Bronchial epithelial cell (primary cell): ENCODE results near the gene MAPRE2. TPM values are rescaled to one million over a fixed set of nuclear protein-coding genes. Genes with fewer than 3 reads are reported as not detected.

Source experiments
- DNase-seq: peaks from one replicate; pipeline ENCODE4 v3.0.0-alpha.2; 2010; ENCODE audit warnings: low read depth
- FAIRE-seq: peaks from 2 replicates; lab custom pipeline; 2011; peaks lifted over from hg19 to GRCh38; lab: Jason Lieb, UNC
- H3K27me3 ChIP-seq: 2 replicates; pipeline ENCODE4 v1.5.1; 2011; ENCODE audit warnings: low read length; ENCODE audit not compliant: control insufficient read depth, insufficient read depth
- H3K36me3 ChIP-seq: 2 replicates; pipeline ENCODE4 v1.5.1; 2011; ENCODE audit warnings: low read length; ENCODE audit not compliant: control insufficient read depth, insufficient read depth
- H3K4me3 ChIP-seq: 2 replicates; pipeline ENCODE4 v1.5.1; 2011; ENCODE audit warnings: mild to moderate bottlenecking, low read depth, low read length, control low read depth
- total RNA-seq: library from RNA; depleted of rRNA; stranded (reverse); fragments of >200 nt; gene quantifications from 2 replicates; pipeline ENCODE4 v1.2.1, GENCODE V29; 2014
- TF ChIP-seq, protein P1 (sequence below): IDR thresholded peaks from 2 replicates; pipeline ENCODE4 v1.5.1; 2011; ENCODE audit warnings: mild to moderate bottlenecking, moderate library complexity, low read length, control low read depth, inconsistent platforms; ENCODE audit not compliant: insufficient read depth, severe bottlenecking

Gene MAPRE2
- total RNA-seq, 1 donor from 2014 or later: 0.79 TPM

DNA sequence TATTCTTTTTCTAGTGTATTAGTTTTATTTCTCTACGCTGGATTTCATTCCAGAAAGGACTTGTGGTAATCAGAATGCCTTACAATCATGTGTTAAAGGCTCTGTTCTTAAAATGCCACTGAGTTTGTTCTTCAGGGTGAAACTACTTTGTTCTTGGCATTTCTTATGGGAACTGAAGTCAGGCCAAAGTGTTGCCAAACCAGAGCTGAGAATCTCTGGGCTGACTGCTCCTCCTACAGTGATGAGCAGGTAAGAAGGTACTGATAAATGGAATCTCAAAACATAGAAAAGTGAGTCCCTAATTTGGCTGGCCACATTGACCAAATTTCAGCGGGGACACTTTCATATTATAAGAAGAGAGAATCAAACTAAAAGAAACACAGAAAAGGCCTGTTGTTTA, 144.6 kb downstream of the MAPRE2 start:
- H3K4me3 ChIP-seq: no peak overlapping the region
- TF ChIP-seq, protein P1, sequence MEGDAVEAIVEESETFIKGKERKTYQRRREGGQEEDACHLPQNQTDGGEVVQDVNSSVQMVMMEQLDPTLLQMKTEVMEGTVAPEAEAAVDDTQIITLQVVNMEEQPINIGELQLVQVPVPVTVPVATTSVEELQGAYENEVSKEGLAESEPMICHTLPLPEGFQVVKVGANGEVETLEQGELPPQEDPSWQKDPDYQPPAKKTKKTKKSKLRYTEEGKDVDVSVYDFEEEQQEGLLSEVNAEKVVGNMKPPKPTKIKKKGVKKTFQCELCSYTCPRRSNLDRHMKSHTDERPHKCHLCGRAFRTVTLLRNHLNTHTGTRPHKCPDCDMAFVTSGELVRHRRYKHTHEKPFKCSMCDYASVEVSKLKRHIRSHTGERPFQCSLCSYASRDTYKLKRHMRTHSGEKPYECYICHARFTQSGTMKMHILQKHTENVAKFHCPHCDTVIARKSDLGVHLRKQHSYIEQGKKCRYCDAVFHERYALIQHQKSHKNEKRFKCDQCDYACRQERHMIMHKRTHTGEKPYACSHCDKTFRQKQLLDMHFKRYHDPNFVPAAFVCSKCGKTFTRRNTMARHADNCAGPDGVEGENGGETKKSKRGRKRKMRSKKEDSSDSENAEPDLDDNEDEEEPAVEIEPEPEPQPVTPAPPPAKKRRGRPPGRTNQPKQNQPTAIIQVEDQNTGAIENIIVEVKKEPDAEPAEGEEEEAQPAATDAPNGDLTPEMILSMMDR: no peak
- no peaks in the 10 kb centered on the region for H3K27me3 ChIP-seq
- no peaks in the 10 kb centered on the region for H3K36me3 ChIP-seq
- FAIRE-seq (no peak), DNase-seq (no peak)

DNA sequence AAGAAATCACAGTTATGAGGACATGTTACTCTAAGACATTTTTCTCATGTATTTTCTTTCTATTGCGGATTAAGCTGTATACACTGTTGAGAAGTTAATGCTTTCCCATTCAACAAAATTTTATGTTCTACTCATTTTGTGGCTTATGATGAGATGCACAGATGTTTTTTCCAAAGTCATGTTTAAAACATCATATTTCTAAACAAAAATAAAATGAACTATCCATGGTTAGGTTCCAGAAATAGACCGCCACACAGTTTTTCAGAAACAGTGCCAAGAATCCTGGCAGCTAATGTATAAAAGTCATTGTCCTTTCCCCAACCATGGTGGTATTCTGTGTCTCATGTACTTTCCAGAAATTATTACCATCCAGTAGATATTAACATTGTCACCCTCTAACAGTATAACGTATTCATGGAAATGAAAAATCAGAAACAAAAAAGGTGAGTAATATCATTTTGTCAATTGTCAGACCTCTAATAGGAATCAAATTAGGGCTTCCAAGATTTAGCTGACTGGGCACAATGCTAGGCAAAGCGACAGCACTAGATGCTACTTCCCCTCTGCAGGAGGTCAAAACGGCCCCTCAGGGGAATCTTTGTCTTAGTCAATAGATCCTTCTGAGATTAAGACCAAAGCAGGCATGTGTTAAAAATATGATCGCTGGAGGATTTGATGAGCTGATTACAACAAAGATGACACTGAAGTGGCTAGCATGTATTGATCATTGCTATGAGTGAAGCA, 145.2 kb downstream of the MAPRE2 start:
- no peak for DNase-seq
- no peak for FAIRE-seq
- H3K27me3 ChIP-seq: no peaks in the 10 kb centered on the region
- H3K36me3 ChIP-seq: no peaks in the 10 kb centered on the region
- no peak overlapping the region for H3K4me3 ChIP-seq
- TF ChIP-seq, protein P1: no peak

DNA sequence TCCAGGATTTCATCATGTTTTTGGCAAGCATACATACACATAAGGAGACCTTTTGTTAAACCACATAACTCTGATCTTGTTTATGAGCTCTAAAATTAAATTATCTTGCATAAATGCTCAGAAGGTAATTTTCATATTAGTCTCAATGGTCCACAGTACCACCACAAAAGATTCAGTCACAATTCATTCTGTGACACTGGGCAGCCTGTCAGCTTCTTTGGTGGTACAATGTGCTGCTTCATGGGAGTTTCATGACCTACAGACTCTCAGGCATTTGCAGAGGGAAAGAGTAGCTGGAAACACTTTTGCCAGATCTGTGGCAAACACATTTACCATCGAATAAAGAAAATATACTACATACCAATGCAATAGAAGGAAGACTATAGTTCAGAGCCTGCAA, 148.3 kb downstream of the MAPRE2 start:
- FAIRE-seq: no peak
- TF ChIP-seq, protein P1: no peak

DNA sequence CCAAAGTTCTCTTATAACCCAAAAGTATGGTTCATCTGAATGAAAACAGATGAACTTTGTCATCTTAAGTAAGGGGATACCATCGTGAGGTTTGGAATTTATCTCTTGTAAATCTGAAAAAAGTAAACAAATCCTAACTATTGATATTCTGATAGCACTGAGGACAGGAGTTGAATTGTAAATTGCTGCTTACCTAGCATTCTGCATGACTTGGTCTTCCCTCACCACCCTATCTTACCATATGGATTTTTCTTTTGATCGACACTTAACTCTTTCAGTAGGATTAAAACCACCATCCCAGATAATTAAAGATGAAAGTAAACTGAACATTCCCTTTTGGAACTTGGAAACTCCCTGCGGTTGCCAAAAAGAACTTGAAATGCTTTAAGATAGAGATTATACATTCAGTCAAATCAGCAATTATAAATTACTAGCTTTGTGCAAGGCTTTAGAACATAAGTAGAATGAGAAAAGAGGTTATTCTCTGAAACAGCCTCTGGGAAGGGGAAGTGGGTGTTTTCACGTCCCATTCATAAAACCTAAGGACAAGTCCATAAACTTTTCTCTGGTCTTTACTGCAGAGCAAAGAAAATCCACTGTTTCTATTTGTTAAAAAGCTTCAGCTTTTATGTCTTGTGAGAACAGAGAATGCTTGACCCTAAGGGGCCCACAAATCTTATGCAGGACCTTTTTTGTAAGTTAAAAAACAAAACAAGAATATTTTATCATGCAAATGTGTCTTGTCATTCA, 149.9 kb downstream of the MAPRE2 start:
- TF ChIP-seq, protein P1: no peak
- DNase-seq (no peak), FAIRE-seq (no peak)
- H3K4me3 ChIP-seq: no peak overlapping the region
- H3K36me3 ChIP-seq: no peaks in the 10 kb centered on the region
- H3K27me3 ChIP-seq: no peaks in the 10 kb centered on the region

More for the DNA sequence above, 148.3 kb downstream of the MAPRE2 start:
- Histone ChIP-seq H3K27me3 (no peaks in the 10 kb centered on the region), H3K4me3 (no peak overlapping the region), H3K36me3 (no peaks in the 10 kb centered on the region)
- no peak for DNase-seq

DNA sequence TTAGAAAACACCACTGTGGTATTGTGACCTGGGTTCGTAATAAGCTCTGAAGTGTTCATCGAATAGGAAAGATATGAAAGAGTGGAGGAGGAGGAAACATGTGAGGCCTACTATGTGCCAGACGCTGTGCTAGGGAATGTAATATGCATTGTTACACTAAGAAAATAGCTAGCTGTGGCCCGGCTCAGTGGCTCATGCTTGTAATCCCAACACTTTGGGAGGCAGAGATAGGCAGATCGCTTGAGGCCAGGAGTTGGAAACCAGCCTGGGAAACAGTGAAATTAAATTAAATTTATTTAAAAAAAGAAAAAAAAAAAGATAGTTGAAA, 150.4 kb downstream of the MAPRE2 start:
- TF ChIP-seq, protein P1: no peak
- Histone ChIP-seq H3K36me3 (no peaks in the 10 kb centered on the region), H3K27me3 (no peaks in the 10 kb centered on the region), H3K4me3 (no peak overlapping the region)
- FAIRE-seq (no peak), DNase-seq (no peak)
